Activated CD4-positive, alpha-beta T cell treated with anti-CD3 and anti-CD28 coated beads, Interleukin-2, amount 50 U/mL, for 4 hours (primary cell): Measurements from ENCODE around the gene RIMBP2.

ENCODE experiments used
- DNase-seq, 2 experiments: peaks; one replicate each; pipeline ENCODE4 v3.0.0-alpha.2; 2020

Gene RIMBP2

GRCh38 chr12:130435331-130435730 is 280.8 kb downstream of the RIMBP2 start:
- no peak for DNase-seq

GRCh38 chr12:130434560-130434959 is 281.5 kb downstream of the RIMBP2 start:
- DNase-seq = no peak

- no peak for DNase-seq
These were observed 282.3 kb downstream of the RIMBP2 start for GRCh38 chr12:130433834-130434233.

GRCh38 chr12:130433411-130433810 is 282.7 kb downstream of the RIMBP2 start:
- no peak for DNase-seq

GRCh38 chr12:130431176-130431575 is 284.9 kb downstream of the RIMBP2 start:
- no peak for DNase-seq

- DNase-seq = no peak
These were observed 286.2 kb downstream of the RIMBP2 start for GRCh38 chr12:130429656-130430505.

GRCh38 chr12:130428116-130428515 is 288.0 kb downstream of the RIMBP2 start:
- no peak for DNase-seq

- no peak for DNase-seq
These were observed 288.7 kb downstream of the RIMBP2 start for GRCh38 chr12:130427381-130427887.

GRCh38 chr12:130425698-130426245 is 290.3 kb downstream of the RIMBP2 start:
- no peak for DNase-seq

GRCh38 chr12:130424858-130425697 is 291.0 kb downstream of the RIMBP2 start:
- DNase-seq = no peak

GRCh38 chr12:130423991-130424857 is 291.9 kb downstream of the RIMBP2 start:
- DNase-seq = no peak

- DNase-seq = no peak
These were observed 293.0 kb downstream of the RIMBP2 start for GRCh38 chr12:130423136-130423535.

- DNase-seq = no peak
These were observed 293.4 kb downstream of the RIMBP2 start for GRCh38 chr12:130422676-130423075.

- no peak for DNase-seq
These were observed 294.2 kb downstream of the RIMBP2 start for GRCh38 chr12:130421896-130422295.

GRCh38 chr12:130420071-130420470 is 296.0 kb downstream of the RIMBP2 start:
- DNase-seq = no peak

- no peak for DNase-seq
These were observed 297.0 kb downstream of the RIMBP2 start for GRCh38 chr12:130419116-130419515.

- DNase-seq = no peak
These were observed 297.8 kb downstream of the RIMBP2 start for GRCh38 chr12:130418251-130418650.

GRCh38 chr12:130414381-130414780 is 301.7 kb downstream of the RIMBP2 start:
- no peak for DNase-seq

GRCh38 chr12:130413909-130414308 is 302.2 kb downstream of the RIMBP2 start:
- no peak for DNase-seq

GRCh38 chr12:130412384-130412783 is 303.7 kb downstream of the RIMBP2 start:
- no peak for DNase-seq

- DNase-seq = no peak
These were observed 310.8 kb downstream of the RIMBP2 start for GRCh38 chr12:130405332-130405731.

GRCh38 chr12:130401703-130402102 is 314.4 kb downstream of the RIMBP2 start:
- DNase-seq = no peak
